Mucosa of rectum (tissue), 2 donors: ENCODE measurements around the gene DYNC1I1.
A peak's percentile ranks its signal among the peaks of the same experiment; 100 is the strongest.

ENCODE experiments used
- H3K27ac ChIP-seq, 2 donors: one replicate each; pipeline ENCODE4 v1.7.0; 2013; ENCODE audit warnings: inconsistent platforms in 2 of 2, low read depth in 2 of 2, low read length in 2 of 2
- H3K27me3 ChIP-seq, 2 donors: one replicate each; pipeline ENCODE4 v1.7.0; 2013; ENCODE audit warnings: low read length in 2 of 2; ENCODE audit not compliant: control insufficient read depth in 2 of 2, insufficient read depth in 2 of 2
- H3K36me3 ChIP-seq, 2 donors: one replicate each; pipeline ENCODE4 v1.7.0; 2013; ENCODE audit warnings: low read length in 2 of 2; ENCODE audit not compliant: control insufficient read depth in 2 of 2, insufficient read depth in 2 of 2
- H3K4me1 ChIP-seq, 2 donors: one replicate each; pipeline ENCODE4 v1.7.0; 2013; ENCODE audit warnings: low read length in 2 of 2, mild to moderate bottlenecking in 1 of 2; ENCODE audit not compliant: control insufficient read depth in 2 of 2, insufficient read depth in 2 of 2
- H3K4me3 ChIP-seq, 2 donors: one replicate each; pipeline ENCODE4 v1.7.0; 2013; ENCODE audit warnings: low read length in 2 of 2
- H3K9ac ChIP-seq, 2 donors: one replicate each; pipeline ENCODE4 v1.7.0; 2013; ENCODE audit warnings: low read length in 2 of 2, low read depth in 1 of 2, mild to moderate bottlenecking in 1 of 2
- H3K9me3 ChIP-seq, 2 donors: one replicate each; pipeline ENCODE4 v1.7.0; 2013; ENCODE audit warnings: low read length in 2 of 2; ENCODE audit not compliant: control insufficient read depth in 2 of 2
- donor health status: healthy.
- donor health status: Normal muscosa, but diverticular disease.

DYNC1I1 gene

GRCh38 chr7:95772298-95772770 lies at the start of gene DYNC1I1:
Gene DYNC1I1 (plus strand): TSS chr7:95772554. CDS start chr7:95804730, 32,176 bp downstream.
- H3K4me3 ChIP-seq: peak within 1 kb of the TSS; percentile 56 to 59
- H3K36me3 ChIP-seq: no peaks in the 10 kb centered on the region
- H3K9me3 ChIP-seq: no peaks in the 10 kb centered on the region
- H3K27me3 ChIP-seq: peaks cover 0 to 12% of the 10 kb centered on the region in 2 donors
- H3K4me1 ChIP-seq: peaks cover 0 to 4% of the 10 kb centered on the region in 2 donors
- H3K9ac ChIP-seq: no peak within 1 kb of the TSS
- H3K27ac ChIP-seq: no peak within 1 kb of the TSS

- H3K4me3 ChIP-seq: no peak overlapping the region
- H3K27ac ChIP-seq: no peak overlapping the region
- H3K4me1 ChIP-seq: no peaks in the 10 kb centered on the region
- H3K27me3 ChIP-seq: no peaks in the 10 kb centered on the region
- H3K9me3 ChIP-seq: no peaks in the 10 kb centered on the region
- no peaks in the 10 kb centered on the region for H3K36me3 ChIP-seq
- no peak overlapping the region for H3K9ac ChIP-seq
Measured at GRCh38 chr7:95723583-95724180, 48.7 kb upstream of the DYNC1I1 start.

GRCh38 chr7:95725205-95725604 lies 47.1 kb upstream of the DYNC1I1 start:
- Histone ChIP-seq H3K36me3 (no peaks in the 10 kb centered on the region), H3K4me3 (no peak overlapping the region), H3K27ac (no peak overlapping the region), H3K9ac (no peak overlapping the region), H3K9me3 (no peaks in the 10 kb centered on the region), H3K4me1 (no peaks in the 10 kb centered on the region), H3K27me3 (no peaks in the 10 kb centered on the region)

- no peaks in the 10 kb centered on the region for H3K27me3 ChIP-seq
- no peak overlapping the region for H3K4me3 ChIP-seq
- H3K36me3 ChIP-seq: no peaks in the 10 kb centered on the region
- H3K27ac ChIP-seq: no peak overlapping the region
- H3K9ac ChIP-seq: no peak overlapping the region
- H3K4me1 ChIP-seq: no peaks in the 10 kb centered on the region
- no peaks in the 10 kb centered on the region for H3K9me3 ChIP-seq
Measured at GRCh38 chr7:95730493-95731280, 41.7 kb upstream of the DYNC1I1 start.

GRCh38 chr7:95736635-95737034 lies 35.7 kb upstream of the DYNC1I1 start:
- Histone ChIP-seq H3K27ac (no peak overlapping the region), H3K4me1 (no peaks in the 10 kb centered on the region), H3K36me3 (no peaks in the 10 kb centered on the region), H3K27me3 (no peaks in the 10 kb centered on the region), H3K4me3 (no peak overlapping the region), H3K9me3 (no peaks in the 10 kb centered on the region), H3K9ac (no peak overlapping the region)

- H3K27me3 ChIP-seq: no peaks in the 10 kb centered on the region
- H3K9ac ChIP-seq: no peak overlapping the region
- H3K4me1 ChIP-seq: no peaks in the 10 kb centered on the region
- no peaks in the 10 kb centered on the region for H3K9me3 ChIP-seq
- H3K27ac ChIP-seq: no peak overlapping the region
- no peaks in the 10 kb centered on the region for H3K36me3 ChIP-seq
- H3K4me3 ChIP-seq: no peak overlapping the region
Measured at GRCh38 chr7:95737828-95738505, 34.4 kb upstream of the DYNC1I1 start.

GRCh38 chr7:95749044-95749443 lies 23.3 kb upstream of the DYNC1I1 start:
- H3K4me3 ChIP-seq: no peak overlapping the region
- H3K36me3 ChIP-seq: no peaks in the 10 kb centered on the region
- no peaks in the 10 kb centered on the region for H3K4me1 ChIP-seq
- H3K27ac ChIP-seq: no peak overlapping the region
- no peak overlapping the region for H3K9ac ChIP-seq
- no peaks in the 10 kb centered on the region for H3K27me3 ChIP-seq
- no peaks in the 10 kb centered on the region for H3K9me3 ChIP-seq

GRCh38 chr7:95749515-95749914 lies 22.8 kb upstream of the DYNC1I1 start:
- H3K9me3 ChIP-seq: no peaks in the 10 kb centered on the region
- no peaks in the 10 kb centered on the region for H3K4me1 ChIP-seq
- no peaks in the 10 kb centered on the region for H3K27me3 ChIP-seq
- no peaks in the 10 kb centered on the region for H3K36me3 ChIP-seq
- no peak overlapping the region for H3K4me3 ChIP-seq
- H3K9ac ChIP-seq: no peak overlapping the region
- H3K27ac ChIP-seq: no peak overlapping the region

GRCh38 chr7:95753440-95753839 lies 18.9 kb upstream of the DYNC1I1 start:
- Histone ChIP-seq H3K9me3 (no peaks in the 10 kb centered on the region), H3K4me1 (no peaks in the 10 kb centered on the region), H3K27me3 (peaks cover 0 to 3% of the 10 kb centered on the region in 2 donors), H3K36me3 (no peaks in the 10 kb centered on the region), H3K27ac (no peak overlapping the region), H3K4me3 (no peak overlapping the region), H3K9ac (no peak overlapping the region)

- no peaks in the 10 kb centered on the region for H3K4me1 ChIP-seq
Measured at GRCh38 chr7:95755277-95755934, 16.9 kb upstream of the DYNC1I1 start.

More at GRCh38 chr7:95755277-95755934, 16.9 kb upstream of the DYNC1I1 start:
- Histone ChIP-seq H3K36me3 (no peaks in the 10 kb centered on the region), H3K9ac (no peak overlapping the region), H3K4me3 (no peak overlapping the region), H3K27ac (no peak overlapping the region), H3K9me3 (no peaks in the 10 kb centered on the region), H3K27me3 (peaks cover 0 to 3% of the 10 kb centered on the region in 2 donors)
